Measurements from ENCODE around the gene MRPL37. TPM values are rescaled to one million over a fixed set of nuclear protein-coding genes. Genes with fewer than 3 reads are reported as not detected.

Gene MRPL37
- polyA plus RNA-seq, 3 donors = 7.5 to 47.8 (median 42.5) TPM

DNA sequence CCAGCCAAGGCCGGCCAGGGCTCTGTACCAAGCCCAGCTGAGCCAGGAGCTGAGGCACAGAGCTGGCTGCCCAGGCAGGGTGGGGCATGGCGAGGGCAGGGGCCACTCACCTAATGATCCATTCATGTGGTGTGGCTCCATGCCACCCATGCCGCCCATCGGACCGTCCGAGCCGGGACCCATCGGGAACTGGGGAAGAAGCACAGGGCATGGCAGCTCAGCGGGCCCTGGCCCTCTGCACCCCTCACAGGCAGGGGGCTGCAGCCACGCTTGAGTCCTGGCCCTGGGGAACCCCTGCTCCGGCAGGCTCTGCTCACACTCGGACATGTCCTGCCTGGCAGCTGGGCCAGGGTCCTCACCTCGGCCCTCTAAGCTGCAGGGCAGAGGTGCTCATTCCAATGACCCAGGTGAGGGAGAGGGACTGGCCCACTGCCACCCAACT is 28.7 kb downstream of the MRPL37 start:
- Histone ChIP-seq H3K79me2 (ENCODE audit: insufficient read depth, low read length) (no peaks in the 10 kb centered on the region), H4K20me1 (ENCODE audit: insufficient read depth, low read length) (no peaks in the 10 kb centered on the region), H3K4me1 (ENCODE audit: control insufficient read depth in 1 of 2, insufficient read depth in 2 of 2, low read length in 2 of 2) (peaks cover 27 to 46% of the 10 kb centered on the region in 2 donors), H3K4me3 (replicated peaks in 1 of 3; ENCODE audit: low read depth in 2 of 3, low read length in 3 of 3) (no peak overlapping the region), H3K27me3 (ENCODE audit: control insufficient read depth in 2 of 2, insufficient read depth in 2 of 2, low read length in 2 of 2) (no peaks in the 10 kb centered on the region), H2AFZ (ENCODE audit: insufficient read depth, low read depth, low read length, poor library complexity, severe bottlenecking) (no peak overlapping the region), H3K27ac (ENCODE audit: low read depth in 1 of 2, low read length in 2 of 2) (no peak overlapping the region), H3K4me2 (replicated peaks; ENCODE audit: extremely low read depth, low read length, poor library complexity, severe bottlenecking) (no peak overlapping the region), H3K9ac (ENCODE audit: insufficient read depth, low read length, poor library complexity, severe bottlenecking) (no peak overlapping the region), H3K36me3 (replicated peaks in 1 of 2; ENCODE audit: control insufficient read depth in 1 of 2, insufficient read depth in 2 of 2, low read length in 2 of 2) (no peaks in the 10 kb centered on the region), H3K9me3 (replicated peaks in 1 of 2; ENCODE audit: control insufficient read depth in 1 of 2, insufficient read depth in 1 of 2, low read length in 2 of 2) (no peaks in the 10 kb centered on the region)
- Mint-ChIP-seq H3K36me3 (peaks cover 32 to 50% of the 10 kb centered on the region in 2 donors), H3K27ac (peak overlapping the region in 2 of 7 donors; percentile 16 to 54), H3K9me3 (no peaks in the 10 kb centered on the region), H3K27me3 (ENCODE audit: low read depth in 3 of 3) (peaks cover 0 to 5% (median 0%) of the 10 kb centered on the region in 3 donors), H3K4me3 (no peak overlapping the region), H3K4me1 (peaks cover 40% of the 10 kb centered on the region)
- TF ChIP-seq, protein P1, sequence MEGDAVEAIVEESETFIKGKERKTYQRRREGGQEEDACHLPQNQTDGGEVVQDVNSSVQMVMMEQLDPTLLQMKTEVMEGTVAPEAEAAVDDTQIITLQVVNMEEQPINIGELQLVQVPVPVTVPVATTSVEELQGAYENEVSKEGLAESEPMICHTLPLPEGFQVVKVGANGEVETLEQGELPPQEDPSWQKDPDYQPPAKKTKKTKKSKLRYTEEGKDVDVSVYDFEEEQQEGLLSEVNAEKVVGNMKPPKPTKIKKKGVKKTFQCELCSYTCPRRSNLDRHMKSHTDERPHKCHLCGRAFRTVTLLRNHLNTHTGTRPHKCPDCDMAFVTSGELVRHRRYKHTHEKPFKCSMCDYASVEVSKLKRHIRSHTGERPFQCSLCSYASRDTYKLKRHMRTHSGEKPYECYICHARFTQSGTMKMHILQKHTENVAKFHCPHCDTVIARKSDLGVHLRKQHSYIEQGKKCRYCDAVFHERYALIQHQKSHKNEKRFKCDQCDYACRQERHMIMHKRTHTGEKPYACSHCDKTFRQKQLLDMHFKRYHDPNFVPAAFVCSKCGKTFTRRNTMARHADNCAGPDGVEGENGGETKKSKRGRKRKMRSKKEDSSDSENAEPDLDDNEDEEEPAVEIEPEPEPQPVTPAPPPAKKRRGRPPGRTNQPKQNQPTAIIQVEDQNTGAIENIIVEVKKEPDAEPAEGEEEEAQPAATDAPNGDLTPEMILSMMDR (IDR thresholded peaks at IDR 0.05) = no peak
- intact Hi-C loops (cut with micrococcal nuclease) = loop anchor here in 1 of 2 donors (10.0 kb wide), 1 partner anchor 176 kb away; the partner anchor contains the start of gene SSBP3
- DNase-seq = no peak
- 97% methylated on average over 13 of the region's 13 CpGs for WGBS (ENCODE audit: insufficient coverage)

DNA sequence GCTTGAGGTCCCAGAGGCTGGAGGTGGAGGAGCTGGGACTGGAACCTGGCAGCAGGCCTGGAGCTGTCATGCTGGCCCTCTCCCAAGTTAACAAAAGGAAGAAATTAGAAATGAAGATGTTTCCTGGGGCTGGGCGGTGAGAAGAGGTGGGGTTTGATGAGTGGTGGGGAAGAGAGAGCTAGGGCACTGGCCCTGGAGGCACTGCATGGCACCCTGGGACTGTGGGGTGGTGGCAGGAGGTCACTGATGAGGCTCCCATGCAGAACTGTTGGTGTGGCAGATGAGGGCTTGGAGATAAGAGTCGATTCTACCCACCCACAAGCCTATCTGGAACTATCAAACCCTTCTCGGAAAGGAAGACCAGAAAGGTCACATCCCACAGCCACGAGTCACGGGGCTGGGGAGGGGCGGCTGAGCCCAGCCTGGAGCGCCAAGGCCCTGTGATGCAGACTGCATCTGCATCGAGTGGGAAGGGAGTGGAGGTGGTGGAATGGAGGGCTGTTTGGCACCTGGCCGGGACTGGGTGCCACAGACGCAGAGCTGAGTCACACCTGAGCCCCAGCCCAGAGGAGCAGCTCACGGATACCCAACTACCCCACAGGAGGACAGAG is 29.4 kb downstream of the MRPL37 start:
- Histone ChIP-seq H3K4me2 (replicated peaks; ENCODE audit: extremely low read depth, low read length, poor library complexity, severe bottlenecking) (no peak overlapping the region), H3K27me3 (ENCODE audit: control insufficient read depth in 2 of 2, insufficient read depth in 2 of 2, low read length in 2 of 2) (no peaks in the 10 kb centered on the region), H3K36me3 (replicated peaks in 1 of 2; ENCODE audit: control insufficient read depth in 1 of 2, insufficient read depth in 2 of 2, low read length in 2 of 2) (no peaks in the 10 kb centered on the region), H3K79me2 (ENCODE audit: insufficient read depth, low read length) (no peaks in the 10 kb centered on the region), H2AFZ (ENCODE audit: insufficient read depth, low read depth, low read length, poor library complexity, severe bottlenecking) (no peak overlapping the region), H3K4me3 (replicated peaks in 1 of 3; ENCODE audit: low read depth in 2 of 3, low read length in 3 of 3) (no peak overlapping the region), H3K27ac (ENCODE audit: low read depth in 1 of 2, low read length in 2 of 2) (no peak overlapping the region), H3K9me3 (replicated peaks in 1 of 2; ENCODE audit: control insufficient read depth in 1 of 2, insufficient read depth in 1 of 2, low read length in 2 of 2) (no peaks in the 10 kb centered on the region), H3K4me1 (ENCODE audit: control insufficient read depth in 1 of 2, insufficient read depth in 2 of 2, low read length in 2 of 2) (peaks cover 27 to 46% of the 10 kb centered on the region in 2 donors), H3K9ac (ENCODE audit: insufficient read depth, low read length, poor library complexity, severe bottlenecking) (peak overlapping the region; percentile 4), H4K20me1 (ENCODE audit: insufficient read depth, low read length) (no peaks in the 10 kb centered on the region)
- TF ChIP-seq, protein P1 (IDR thresholded peaks at IDR 0.05) = no peak
- DNase-seq = no peak
- 35% methylated on average over 3 of the region's 11 CpGs for WGBS (ENCODE audit: insufficient coverage)
- Mint-ChIP-seq H3K27me3 (ENCODE audit: low read depth in 3 of 3) (peaks cover 0 to 3% (median 0%) of the 10 kb centered on the region in 3 donors), H3K27ac (peak overlapping the region in 4 of 7 donors; percentile 20 to 72 (median 61)), H3K36me3 (peaks cover 29 to 44% of the 10 kb centered on the region in 2 donors), H3K4me3 (no peak overlapping the region), H3K9me3 (no peaks in the 10 kb centered on the region), H3K4me1 (peaks cover 40% of the 10 kb centered on the region)
- intact Hi-C loops (cut with micrococcal nuclease) = loop anchor here in 1 of 2 donors (10.0 kb wide), 1 partner anchor 175 kb away; the partner anchor contains the start of gene SSBP3
